ENCODE measurements around the gene CENPB.
A peak's percentile ranks its signal among the peaks of the same experiment; 100 is the strongest.
"Not testable (repeated sequence)": the region's sequence is repeated elsewhere in the genome, so short reads cannot be mapped to it uniquely, and the experiment has no call there.

The CENPB gene, protein sequence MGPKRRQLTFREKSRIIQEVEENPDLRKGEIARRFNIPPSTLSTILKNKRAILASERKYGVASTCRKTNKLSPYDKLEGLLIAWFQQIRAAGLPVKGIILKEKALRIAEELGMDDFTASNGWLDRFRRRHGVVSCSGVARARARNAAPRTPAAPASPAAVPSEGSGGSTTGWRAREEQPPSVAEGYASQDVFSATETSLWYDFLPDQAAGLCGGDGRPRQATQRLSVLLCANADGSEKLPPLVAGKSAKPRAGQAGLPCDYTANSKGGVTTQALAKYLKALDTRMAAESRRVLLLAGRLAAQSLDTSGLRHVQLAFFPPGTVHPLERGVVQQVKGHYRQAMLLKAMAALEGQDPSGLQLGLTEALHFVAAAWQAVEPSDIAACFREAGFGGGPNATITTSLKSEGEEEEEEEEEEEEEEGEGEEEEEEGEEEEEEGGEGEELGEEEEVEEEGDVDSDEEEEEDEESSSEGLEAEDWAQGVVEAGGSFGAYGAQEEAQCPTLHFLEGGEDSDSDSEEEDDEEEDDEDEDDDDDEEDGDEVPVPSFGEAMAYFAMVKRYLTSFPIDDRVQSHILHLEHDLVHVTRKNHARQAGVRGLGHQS

DNA sequence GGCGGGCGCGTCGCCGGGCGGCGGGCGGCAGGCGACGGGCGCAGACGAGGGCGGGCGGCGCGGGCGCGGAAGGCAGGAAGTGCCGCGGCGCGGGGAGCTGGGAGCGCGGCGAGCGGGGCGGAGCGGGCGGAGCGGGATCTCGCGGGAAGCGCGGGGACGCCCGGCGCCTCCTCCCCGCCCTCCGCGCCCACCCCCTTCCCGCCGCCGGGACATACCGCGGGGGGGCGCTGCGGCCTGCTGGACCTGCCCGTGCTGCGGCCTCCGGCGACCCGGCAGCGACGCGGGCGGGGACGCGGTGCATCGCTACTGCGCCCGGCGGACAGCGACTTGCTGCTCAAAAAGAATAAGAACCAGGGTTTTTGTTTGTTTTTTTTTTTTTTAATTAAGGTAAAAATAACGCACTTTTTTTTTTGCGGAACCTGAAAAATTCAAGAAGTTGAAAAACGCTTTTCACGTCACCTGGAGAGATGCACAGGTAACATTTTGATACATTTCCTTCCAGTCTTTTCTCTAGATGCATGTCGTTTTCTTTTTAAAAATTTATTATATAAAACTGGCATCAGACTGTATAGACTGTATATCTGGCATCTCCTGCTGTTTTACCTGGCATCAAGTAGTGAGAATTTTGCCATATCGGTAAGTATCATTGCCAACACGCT, at the start of gene CENPB:
Gene CENPB (minus strand): TSS at position 76 of the 659 bp plus-strand sequence. CDS start 257 bp downstream, outside the sequence.
- peak; percentile 94 for DNase-seq (ENCODE audit: low spot score)

DNA sequence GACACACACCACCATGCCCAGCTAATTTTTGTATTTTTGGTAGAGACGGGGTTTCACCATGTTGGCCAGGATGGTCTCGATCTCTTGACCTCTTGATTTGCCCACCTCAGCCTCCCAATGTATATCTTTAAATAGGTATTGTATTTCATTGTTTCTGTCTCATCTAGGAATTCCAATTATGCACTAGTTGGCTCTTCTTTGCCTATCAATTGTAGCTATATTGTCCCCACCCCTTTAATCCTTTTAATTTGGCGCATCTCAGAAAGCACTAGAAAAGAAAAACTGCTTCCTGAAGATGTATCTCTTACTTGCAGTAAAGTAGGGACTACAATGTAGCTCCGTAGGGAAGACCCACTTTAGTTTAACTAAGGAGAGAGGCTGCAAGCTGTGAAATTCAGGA, 49.6 kb upstream of the CENPB start:
- no peak for DNase-seq (ENCODE audit: low spot score)

DNA sequence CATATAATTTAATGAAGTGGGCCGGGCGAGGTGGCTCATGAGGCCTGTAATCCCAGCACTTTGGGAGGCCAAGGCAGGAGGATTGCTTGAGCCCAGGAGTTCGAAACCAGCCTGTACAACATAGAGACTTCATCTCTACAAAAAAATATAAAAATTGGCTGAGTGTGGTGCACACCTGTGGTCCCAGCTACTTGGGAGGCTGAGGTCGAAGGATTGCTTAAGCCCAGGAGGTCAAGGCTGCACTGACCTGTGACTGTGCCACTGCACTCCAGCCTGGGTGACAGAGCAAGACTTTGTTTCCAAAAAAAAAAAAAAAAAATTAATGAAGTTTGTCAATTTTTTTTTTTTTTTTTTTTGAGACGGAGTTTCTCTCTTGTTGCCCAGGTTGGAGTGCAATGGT, 43.4 kb upstream of the CENPB start:
- not testable (repeated sequence) for DNase-seq (ENCODE audit: low spot score)

DNA sequence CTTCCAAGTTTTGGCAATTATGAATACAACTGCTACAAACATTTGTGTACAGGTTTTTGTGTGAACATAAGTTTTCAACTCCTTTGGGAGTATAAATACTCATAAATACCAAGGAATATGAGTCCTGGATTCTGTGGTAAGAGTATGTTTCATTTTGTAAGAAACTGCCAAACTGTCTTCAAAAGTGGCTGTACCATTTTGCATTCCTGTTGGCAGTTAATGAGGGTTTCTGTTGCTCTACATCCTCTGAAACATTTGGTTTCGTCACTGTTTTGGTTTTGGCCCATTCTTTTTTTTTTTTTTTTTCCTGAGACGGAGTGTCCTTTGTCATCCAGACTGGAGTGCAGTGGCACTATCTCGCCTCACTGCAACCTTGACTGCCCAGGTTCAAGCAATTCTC, 42.3 kb upstream of the CENPB start:
- no peak for DNase-seq (ENCODE audit: low spot score)

DNA sequence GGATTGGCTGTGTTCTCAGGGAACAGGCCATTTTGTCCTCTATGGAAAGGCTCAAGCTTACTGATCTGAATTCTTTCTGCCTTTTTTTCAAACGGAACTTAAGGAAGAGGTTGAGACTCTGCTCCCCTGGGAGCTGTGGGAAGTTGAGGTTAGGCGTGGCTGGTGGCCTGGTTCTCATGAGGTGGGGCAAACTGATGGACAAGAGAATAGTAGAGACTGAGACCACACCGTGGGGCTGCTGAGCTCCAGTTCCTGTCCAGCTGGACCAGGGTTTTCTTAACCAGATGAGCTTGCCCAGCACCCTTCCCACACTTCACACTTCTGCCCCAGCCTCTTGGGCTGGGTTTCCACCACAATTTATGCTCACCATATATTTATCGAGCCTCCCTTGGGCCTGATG, 39.9 kb upstream of the CENPB start:
- no peak for DNase-seq (ENCODE audit: low spot score)

DNA sequence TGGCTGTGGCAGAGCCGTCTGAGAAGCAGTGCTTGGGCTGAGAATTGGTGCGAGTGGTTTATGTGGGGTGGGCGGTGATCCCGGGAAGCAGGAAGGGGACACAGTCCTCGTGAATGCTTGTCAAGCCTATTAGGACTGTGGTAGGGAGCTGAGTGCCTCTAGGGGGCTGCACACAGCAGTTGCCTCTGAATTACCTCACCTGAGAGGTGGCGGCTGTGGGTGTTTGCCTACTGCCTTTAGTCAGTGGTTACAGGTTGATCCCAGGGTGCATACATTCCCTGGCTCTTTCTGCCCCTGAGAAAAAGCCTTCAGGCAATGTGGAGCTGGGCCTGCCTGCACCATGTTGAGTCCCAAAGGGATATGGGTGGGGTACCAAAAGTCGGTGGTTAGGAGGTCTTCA, 39.0 kb upstream of the CENPB start:
- no peak for DNase-seq (ENCODE audit: low spot score)

DNA sequence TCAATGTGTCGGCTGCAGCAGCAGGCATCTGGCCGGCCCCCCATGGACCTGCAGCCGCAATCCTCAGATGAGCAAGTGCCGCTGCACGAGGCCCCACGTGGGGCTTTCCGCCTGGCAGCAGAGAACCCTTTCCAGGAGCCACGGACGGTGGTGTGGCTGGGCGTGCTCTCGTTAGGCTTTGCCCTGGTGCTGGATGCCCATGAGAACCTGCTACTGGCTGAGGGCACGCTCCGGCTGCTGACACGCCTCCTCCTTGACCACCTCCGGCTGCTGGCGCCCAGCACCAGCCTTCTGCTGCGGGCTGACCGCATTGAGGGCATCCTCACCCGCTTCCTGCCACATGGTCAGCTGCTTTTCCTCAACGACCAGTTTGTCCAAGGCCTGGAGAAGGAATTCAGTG, 37.3 kb upstream of the CENPB start:
- DNase-seq (ENCODE audit: low spot score) = no peak

DNA sequence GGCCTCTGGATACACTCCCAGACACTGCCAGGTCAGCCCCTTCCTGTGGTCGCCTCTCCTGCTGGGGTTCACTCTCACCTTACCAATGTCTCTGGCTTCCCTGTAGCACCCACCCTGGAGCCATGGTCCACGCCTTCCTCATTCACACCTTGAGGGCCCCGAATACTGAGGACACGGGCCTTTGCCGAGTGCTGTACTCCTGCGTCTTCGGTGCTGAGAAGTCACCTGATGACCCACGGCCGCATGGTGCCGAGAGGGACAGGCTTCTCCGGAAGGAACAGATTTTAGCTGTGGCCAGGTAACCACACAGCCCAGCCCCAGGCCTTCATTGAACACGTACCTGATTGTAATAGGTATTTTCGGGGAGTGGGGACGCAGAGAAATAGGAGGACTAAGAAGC, 35.5 kb upstream of the CENPB start:
- DNase-seq (ENCODE audit: low spot score) = no peak

DNA sequence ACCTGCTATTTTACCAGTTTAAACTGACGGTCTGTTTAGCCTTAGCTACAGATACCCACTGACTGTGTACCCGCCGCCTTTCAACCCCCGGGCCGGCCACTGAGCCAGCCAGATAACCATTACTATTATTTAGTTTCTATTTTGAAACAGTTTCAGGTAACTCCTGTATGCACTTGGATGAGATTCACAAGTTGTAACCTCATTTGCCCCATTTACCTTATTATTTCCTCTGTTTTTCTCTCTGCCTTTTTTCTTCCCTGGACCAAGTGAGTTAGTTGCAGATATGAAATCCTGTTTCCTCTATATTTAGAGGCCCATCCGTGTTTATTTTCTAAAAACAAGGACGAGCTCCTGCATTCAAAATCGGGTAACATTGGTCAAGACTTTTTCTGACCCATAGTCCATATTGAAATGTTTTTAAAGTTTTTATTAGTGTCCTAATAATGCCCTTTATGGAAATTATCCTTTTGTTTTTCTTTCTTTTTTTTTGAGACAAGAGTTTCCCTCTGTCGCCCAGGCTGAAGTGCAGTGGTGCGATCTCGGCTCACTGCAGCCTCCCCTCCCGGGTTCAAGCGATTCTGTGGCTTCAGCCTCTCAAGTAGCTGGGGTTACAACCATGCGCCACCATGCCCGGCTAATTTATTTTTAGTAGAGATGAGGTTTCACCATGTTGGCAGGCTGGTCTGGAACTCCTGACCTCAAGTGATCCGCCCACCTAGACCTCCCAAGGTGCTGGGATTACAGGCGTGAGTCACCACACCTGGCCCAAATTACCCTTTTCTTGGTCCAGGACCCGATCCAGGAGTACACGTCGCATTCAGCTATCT, 34.6 kb upstream of the CENPB start:
- no peak for DNase-seq (ENCODE audit: low spot score)

DNA sequence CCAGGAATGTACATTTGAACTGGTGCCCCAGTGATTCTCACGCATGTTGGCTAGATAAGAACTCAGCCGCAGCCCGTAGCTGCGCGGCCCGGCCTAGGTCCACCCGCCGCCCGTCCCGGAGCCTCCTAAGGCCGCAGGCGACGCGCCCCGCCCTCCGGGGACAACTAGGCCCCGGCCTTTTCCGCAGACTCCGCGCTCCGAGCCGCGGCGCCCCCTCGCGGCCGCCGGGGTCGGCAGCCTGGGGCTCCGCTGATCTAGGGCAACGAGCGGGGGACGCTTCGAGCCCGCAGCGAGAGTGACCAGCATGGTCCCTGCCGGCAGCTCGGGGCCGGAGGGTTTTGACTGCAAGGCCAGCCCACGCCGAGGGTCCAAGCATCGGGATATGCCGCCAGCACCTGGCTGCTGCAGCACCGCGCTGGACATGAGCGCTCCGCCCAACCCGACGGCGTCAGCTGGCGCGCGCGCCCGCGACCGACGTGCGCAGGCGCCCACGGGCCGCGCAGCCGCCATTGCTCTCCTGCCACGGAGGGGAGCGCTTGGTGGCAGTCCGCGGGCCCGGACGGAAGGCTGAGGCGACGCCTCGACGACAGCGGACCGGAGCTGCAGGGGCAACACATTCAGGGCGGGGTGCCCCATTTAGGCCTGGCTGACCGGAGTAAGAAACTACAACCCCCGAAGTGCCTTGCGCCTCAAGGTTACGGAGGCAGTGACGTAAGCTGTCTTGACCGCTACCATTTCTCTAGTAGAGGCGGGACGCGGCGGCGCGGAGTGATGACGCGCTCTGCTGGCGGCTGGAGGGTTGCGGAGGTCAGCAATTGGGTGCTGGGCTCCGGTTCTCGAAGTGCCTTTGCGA, 33.7 kb upstream of the CENPB start, which contains the start of gene AP5S1:
Gene AP5S1 (plus strand): TSS at position 500 of the 853 bp plus-strand sequence. CDS start 1,571 bp downstream, outside the sequence.
- DNase-seq (ENCODE audit: low spot score) = peak; percentile 98

DNA sequence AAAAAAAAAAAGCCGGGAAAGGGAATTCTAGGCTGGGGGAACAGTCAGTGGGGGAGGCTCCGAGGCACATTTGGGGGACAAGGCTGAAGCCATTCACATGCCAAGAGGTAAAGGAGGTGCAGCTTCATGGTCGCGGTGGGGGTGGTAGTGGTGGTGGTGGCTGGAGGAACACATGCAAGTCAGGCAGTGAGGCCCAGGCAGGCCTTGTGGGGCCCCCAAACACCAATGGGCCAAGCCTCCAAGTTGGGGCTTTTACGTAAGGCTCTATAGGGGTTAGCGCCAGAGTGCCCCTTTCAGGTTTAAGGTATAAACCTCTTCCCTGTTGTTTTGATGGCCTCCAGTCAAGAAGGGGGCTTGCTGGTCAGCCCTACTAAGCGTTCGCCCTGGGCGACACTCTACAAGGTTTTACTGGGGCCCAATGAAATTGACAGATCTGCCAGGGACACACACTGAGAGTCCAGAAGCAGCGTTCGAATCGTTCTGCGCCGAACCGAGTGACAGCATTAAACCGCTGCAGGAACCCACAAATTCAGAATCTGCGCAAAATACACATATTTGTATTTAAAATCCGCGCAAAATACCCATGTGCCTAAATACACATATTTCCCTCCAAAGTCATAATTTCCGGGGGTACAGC, 33.0 kb upstream of the CENPB start:
- no peak for DNase-seq (ENCODE audit: low spot score)

DNA sequence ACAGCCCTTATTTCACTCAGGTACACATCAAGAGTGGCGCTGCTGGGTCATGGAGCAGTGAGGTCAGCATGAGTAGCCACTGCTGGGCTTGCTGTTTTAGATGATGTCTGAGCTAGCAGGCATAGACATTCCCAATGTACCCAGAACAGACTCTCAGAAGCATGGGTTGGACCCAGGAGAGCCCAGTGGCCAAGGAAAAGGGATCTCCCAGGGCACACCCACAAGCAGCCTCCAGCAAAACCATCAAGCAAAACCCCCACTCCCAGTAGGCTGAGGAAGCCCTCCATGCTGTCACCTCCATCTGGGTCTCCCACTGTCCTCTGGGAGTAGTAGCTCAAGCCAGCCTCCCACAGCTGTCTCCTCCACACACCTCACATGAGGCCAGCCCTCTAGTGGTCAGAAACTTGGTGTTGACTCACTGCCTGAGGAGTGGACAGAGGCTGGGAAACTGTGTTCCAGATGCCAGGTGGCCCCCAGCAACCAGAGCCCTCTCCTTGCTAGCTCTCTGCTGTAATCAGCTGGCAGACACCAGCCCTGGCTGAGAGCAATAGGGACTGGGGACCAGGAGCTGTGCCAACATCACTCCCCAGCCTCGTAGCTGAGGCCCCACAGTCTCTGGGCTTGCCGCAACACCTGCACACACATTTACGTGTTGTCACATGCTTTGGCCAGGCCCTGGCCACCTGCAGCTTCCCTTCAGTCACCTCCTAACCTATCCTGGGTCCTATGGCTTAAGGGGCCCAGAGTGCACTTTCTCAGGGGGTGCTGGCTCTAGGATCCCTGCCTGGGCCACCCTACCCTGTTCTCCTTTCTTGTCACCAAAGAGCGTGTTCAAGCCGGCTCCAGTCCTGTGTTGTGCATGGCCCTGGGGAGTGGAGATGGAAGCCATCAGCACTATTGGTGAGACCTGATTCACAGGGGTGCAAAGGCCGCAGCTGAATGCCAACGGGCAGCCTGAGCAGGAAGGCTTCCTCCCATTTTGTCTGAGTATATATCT, 31.9 kb upstream of the CENPB start:
- DNase-seq (ENCODE audit: low spot score) = no peak

DNA sequence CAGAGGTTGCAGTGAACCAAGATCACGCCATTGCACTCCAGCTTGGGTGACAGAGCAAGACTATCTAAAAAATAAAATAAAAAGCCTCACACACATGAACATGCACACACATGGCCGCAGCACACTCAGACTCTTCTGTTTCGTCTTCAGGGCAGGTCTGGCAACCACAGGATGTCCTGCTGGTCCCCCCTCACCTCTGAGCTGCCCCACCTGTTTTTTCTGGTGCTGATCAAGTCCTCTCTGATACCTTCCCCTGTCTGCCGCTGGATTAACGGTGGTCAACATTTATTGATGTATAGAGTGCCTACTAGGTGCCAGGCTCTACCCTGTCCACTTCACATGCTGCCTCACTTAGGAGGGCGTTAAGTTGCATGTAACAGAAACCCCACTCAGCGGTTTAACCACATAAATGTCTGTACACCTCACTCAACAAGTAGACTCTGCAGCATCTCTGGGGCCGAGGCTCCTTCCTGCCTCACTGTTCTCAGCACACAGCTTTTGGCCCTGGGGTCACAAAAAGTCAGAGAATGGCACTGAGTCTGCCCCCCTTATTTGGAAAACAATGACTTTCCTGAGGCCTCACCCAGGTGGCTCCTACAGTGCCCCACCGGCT, 29.3 kb upstream of the CENPB start:
- no peak for DNase-seq (ENCODE audit: low spot score)

DNA sequence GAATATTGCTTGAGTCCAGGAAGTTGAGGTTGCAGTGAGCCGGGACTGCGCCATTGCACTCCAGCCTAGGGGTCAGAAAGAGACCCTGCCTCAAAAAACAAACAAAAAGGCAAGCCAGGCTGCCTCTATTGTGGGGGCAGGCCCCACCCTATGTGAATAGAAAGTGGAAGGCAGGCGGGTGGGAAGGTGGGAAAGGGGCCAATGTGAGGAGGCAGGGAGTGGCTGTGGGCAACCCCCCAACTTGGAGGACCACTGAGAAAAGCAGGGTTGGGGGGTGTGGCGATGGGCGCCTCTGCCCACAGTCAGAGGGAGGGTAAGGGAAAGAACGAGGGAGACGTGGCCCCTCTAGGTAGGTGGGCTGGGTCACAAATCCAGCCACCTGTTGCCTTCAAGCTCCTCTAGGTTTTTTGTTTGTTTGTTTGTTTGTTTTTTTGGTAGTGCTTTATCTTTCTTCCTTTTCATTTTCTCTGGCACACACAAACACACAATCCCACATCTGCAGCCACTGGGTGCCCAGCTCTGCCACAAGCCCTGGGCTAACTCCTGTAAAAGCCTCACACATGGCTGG, 28.5 kb upstream of the CENPB start:
- DNase-seq (ENCODE audit: low spot score) = no peak

DNA sequence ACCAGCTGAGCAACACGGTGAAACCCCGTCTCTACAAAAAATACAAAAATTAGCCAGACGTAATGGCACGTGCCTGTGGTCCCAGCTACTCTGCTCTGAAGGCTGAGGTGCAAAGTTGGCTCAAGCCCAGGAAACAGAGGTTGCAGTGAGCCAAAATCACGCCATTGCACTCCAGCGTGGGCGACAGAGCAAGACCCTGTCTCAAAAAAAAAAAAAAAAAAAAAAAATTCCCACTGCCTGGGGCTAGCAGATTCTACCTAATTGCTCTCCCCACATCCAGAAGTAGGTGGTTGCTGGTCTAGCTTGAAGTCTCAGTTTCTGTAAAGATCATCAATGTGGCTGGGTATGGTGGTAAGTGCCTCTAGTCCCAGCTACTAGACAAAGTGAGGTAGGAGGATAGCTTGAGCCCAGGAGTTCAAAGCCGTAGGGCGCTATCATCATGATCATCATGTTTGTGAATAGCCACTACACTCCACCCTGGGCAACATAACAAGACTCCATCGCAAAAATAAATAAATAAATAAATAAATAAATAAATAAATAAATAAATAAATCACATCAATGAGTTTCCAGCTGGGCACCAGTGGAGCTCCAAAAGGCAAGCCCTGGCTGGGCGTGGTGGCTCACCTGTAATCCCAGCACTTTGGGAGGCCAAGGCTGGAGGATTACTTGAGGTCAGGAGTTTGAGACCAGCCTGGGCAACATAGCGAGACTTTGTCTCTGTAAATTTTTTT, 27.5 kb upstream of the CENPB start:
- no peak for DNase-seq (ENCODE audit: low spot score)

DNA sequence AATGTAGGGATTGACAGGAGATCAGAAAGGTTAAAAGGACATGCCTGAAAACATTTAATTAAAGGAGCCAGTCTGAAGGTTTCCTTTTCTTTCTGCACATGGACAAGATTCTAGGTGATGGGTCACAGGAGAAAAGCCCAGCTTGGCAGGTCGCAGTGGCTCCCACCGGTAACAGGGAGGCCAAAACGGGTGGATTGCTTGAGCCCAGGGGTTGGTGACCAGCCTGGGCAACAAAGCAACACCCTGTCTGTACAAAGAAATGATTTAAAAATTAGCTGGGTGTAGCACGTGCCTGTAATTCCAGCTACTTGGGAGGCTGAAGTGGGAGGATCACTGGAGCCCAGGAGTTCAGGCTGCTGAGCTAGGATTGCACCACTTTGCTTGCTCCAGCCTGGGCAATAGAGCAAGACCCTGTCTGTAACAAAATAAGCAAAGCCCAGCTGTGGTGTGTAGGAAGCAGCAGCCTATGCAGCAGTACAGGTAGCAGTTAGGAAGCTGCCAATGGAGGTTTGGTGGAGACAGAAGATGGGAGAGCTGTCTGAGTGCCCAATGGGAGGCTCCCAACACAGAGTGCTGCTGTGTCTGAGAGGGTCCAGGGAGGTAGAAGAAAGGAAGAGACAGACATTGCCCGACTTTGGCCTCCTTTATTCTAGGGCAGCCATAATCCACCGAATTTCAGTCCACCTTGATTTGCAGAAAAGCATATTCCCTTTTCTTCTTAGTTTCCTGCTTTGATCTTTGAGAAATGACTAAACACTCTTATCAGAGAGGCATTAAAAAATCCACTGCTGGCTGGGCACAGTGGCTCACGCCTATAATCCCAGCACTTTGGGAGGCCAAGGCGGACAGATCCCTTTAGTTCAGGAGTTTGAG, 26.7 kb upstream of the CENPB start:
- no peak for DNase-seq (ENCODE audit: low spot score)

DNA sequence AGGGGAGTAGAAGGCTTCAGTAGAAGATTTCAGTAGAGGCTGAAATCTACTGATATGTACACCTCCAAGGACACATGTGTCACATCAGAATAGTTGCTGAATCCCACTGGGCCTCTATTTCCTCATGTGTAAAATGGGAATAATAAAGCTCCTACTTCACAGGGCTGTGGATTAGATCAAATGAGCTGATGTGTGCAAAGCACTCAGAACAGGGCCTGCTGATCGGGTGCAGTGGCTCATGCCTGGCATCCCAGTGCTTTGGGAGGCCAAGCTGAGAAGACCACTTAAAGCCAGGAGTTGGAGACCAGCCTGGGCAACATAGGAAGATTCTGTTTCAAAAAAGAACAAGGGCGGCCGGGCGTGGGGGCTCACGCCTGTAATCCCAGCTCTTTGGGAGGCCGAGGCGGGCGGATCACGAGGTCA, 25.7 kb upstream of the CENPB start:
- DNase-seq (ENCODE audit: low spot score) = no peak
